Type B pancreatic cell (in vitro differentiated cells): ENCODE data around the gene PAGR1. TPM values are rescaled to one million over a fixed set of nuclear protein-coding genes. Genes with fewer than 3 reads are reported as not detected.

Experiments used
- DNase-seq: peaks from one replicate; pipeline ENCODE4 v3.0.0; 2021; ENCODE audit warnings: mixed read lengths; ENCODE audit not compliant: unreplicated experiment; ENCODE audit errors: extremely low spot score
- H3K27ac Mint-ChIP-seq: 2 replicates; pipeline ENCODE4 v1.8.0; 2021; ENCODE audit warnings: mild to moderate bottlenecking, mixed read lengths
- H3K27me3 Mint-ChIP-seq: 2 replicates; pipeline ENCODE4 v1.8.0; 2021; ENCODE audit warnings: mixed read lengths
- H3K36me3 Mint-ChIP-seq: 2 replicates; pipeline ENCODE4 v1.8.0; 2021; ENCODE audit warnings: mixed read lengths
- H3K4me1 Mint-ChIP-seq: one replicate; pipeline ENCODE4 v1.8.0; 2021; ENCODE audit warnings: mixed read lengths; ENCODE audit not compliant: unreplicated experiment
- H3K4me3 Mint-ChIP-seq: 2 replicates; pipeline ENCODE4 v1.8.0; 2021; ENCODE audit warnings: mild to moderate bottlenecking, mixed read lengths
- H3K9me3 Mint-ChIP-seq: 2 replicates; pipeline ENCODE4 v1.8.0; 2021; ENCODE audit warnings: mixed read lengths
- total RNA-seq: library from RNA; stranded (reverse); gene quantifications from 2 replicates; pipeline ENCODE4 v1.2.1, GENCODE V29; 2021; ENCODE audit warnings: low replicate concordance
- TF ChIP-seq, protein P1 (sequence below): fragments of 200-600 bp; sonication (generic); conservative IDR thresholded peaks from 2 replicates; pipeline ENCODE4 v1.5.0; 2021; ENCODE audit warnings: antibody characterized with exemption, mild to moderate bottlenecking

The PAGR1 gene
- total RNA-seq, 1 donor from 2014 or later: 33.5 TPM

DNA sequence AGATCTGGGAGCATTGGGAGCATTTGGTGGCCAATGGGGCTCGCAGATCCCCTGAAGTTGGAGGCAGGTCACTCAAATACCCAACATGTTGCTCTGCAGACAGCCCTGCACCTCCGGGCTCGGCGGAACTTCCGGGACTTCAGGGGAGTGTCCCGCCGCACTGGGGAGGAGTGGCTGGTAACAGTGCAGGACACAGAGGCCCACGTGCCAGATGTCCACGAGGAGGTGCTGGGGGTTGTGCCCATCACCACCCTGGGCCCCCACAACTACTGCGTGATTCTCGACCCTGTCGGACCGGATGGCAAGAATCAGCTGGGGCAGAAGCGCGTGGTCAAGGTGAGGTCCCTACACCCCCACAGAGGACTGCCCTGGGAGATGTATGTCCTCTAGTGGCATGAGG, 20.7 kb downstream of the PAGR1 start:
- no peak for DNase-seq
- Mint-ChIP-seq H3K9me3 (no peaks in the 10 kb centered on the region), H3K4me3 (no peak overlapping the region), H3K27ac (no peak overlapping the region), H3K36me3 (peaks cover 3% of the 10 kb centered on the region), H3K4me1 (no peaks in the 10 kb centered on the region), H3K27me3 (no peaks in the 10 kb centered on the region)
- TF ChIP-seq, protein P1, sequence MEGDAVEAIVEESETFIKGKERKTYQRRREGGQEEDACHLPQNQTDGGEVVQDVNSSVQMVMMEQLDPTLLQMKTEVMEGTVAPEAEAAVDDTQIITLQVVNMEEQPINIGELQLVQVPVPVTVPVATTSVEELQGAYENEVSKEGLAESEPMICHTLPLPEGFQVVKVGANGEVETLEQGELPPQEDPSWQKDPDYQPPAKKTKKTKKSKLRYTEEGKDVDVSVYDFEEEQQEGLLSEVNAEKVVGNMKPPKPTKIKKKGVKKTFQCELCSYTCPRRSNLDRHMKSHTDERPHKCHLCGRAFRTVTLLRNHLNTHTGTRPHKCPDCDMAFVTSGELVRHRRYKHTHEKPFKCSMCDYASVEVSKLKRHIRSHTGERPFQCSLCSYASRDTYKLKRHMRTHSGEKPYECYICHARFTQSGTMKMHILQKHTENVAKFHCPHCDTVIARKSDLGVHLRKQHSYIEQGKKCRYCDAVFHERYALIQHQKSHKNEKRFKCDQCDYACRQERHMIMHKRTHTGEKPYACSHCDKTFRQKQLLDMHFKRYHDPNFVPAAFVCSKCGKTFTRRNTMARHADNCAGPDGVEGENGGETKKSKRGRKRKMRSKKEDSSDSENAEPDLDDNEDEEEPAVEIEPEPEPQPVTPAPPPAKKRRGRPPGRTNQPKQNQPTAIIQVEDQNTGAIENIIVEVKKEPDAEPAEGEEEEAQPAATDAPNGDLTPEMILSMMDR: no peak

- TF ChIP-seq, protein P1: no peak
- no peaks in the 10 kb centered on the region for H3K27me3 Mint-ChIP-seq
- no peaks in the 10 kb centered on the region for H3K4me1 Mint-ChIP-seq
- H3K4me3 Mint-ChIP-seq: no peak overlapping the region
- no peaks in the 10 kb centered on the region for H3K9me3 Mint-ChIP-seq
- H3K36me3 Mint-ChIP-seq: peaks cover 3% of the 10 kb centered on the region
- no peak overlapping the region for H3K27ac Mint-ChIP-seq
- no peak for DNase-seq
Measured at GRCh38 chr16:29837841-29838240, 21.9 kb downstream of the PAGR1 start.

- Mint-ChIP-seq H3K27ac (no peak overlapping the region), H3K4me3 (no peak overlapping the region), H3K36me3 (peaks cover 3% of the 10 kb centered on the region), H3K4me1 (no peaks in the 10 kb centered on the region), H3K9me3 (no peaks in the 10 kb centered on the region), H3K27me3 (no peaks in the 10 kb centered on the region)
- DNase-seq: no peak
- TF ChIP-seq, protein P1: no peak
Measured at GRCh38 chr16:29839822-29840221, 23.9 kb downstream of the PAGR1 start.

- TF ChIP-seq, protein P1: no peak
- no peak overlapping the region for H3K27ac Mint-ChIP-seq
- H3K27me3 Mint-ChIP-seq: no peaks in the 10 kb centered on the region
- no peak overlapping the region for H3K4me3 Mint-ChIP-seq
- H3K4me1 Mint-ChIP-seq: no peaks in the 10 kb centered on the region
- no peaks in the 10 kb centered on the region for H3K9me3 Mint-ChIP-seq
- DNase-seq: no peak
- peaks cover 3% of the 10 kb centered on the region for H3K36me3 Mint-ChIP-seq
Measured at GRCh38 chr16:29840240-29840639, 24.3 kb downstream of the PAGR1 start.

DNA sequence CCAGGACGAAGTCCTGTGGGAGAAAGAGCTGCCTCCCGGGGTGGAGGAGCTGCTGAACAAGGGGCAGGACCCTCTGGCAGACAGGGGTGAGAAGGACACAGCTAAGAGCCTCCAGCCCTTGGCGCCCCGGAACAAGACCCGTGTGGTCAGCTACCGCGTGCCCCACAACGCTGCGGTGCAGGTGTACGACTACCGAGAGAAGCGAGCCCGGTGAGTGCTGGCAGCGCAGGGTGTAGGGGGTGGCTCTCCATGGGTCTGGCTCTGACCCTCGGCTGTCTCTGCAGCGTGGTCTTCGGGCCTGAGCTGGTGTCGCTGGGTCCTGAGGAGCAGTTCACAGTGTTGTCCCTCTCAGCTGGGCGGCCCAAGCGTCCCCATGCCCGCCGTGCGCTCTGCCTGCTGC, 25.7 kb downstream of the PAGR1 start:
- Mint-ChIP-seq H3K4me1 (no peaks in the 10 kb centered on the region), H3K27ac (no peak overlapping the region), H3K9me3 (no peaks in the 10 kb centered on the region), H3K27me3 (no peaks in the 10 kb centered on the region), H3K4me3 (no peak overlapping the region), H3K36me3 (peaks cover 3% of the 10 kb centered on the region)
- TF ChIP-seq, protein P1: no peak
- no peak for DNase-seq

- TF ChIP-seq, protein P1: no peak
- H3K4me1 Mint-ChIP-seq: no peaks in the 10 kb centered on the region
- no peak overlapping the region for H3K4me3 Mint-ChIP-seq
- no peaks in the 10 kb centered on the region for H3K27me3 Mint-ChIP-seq
- H3K27ac Mint-ChIP-seq: no peak overlapping the region
- no peak for DNase-seq
- H3K36me3 Mint-ChIP-seq: peaks cover 3% of the 10 kb centered on the region
- no peaks in the 10 kb centered on the region for H3K9me3 Mint-ChIP-seq
Measured at GRCh38 chr16:29842732-29843346, 26.9 kb downstream of the PAGR1 start.
